HEK293T (cell line): ENCODE data around the gene COL27A1.
A peak's percentile ranks its signal among the peaks of the same experiment; 100 is the strongest.

Experiments
- CTCF ChIA-PET: fragments of 350-600 bp; formaldehyde crosslinking; extraction: SDS; loops from one replicate; lab custom pipeline; 2021; ENCODE audit warnings: antibody characterized with exemption, inconsistent platforms; lab: Yijun Ruan, JAX
- POLR2A ChIA-PET: fragments of 350-600 bp; formaldehyde crosslinking; extraction: SDS; loops from one replicate; lab custom pipeline; 2020; ENCODE audit warnings: antibody characterized with exemption, inconsistent platforms; lab: Yijun Ruan, JAX
- DNase-seq: peaks from one replicate; pipeline ENCODE4 v3.0.0; 2012; ENCODE audit warnings: mixed read lengths; ENCODE audit errors: extremely low spot score
- ARNT ChIP-seq: fragments of 450-650 bp; IDR thresholded peaks from 2 replicates; pipeline ENCODE4 v1.6.1; 2017; ENCODE audit warnings: mild to moderate bottlenecking
- BHLHE40 ChIP-seq: fragments of 450-650 bp; IDR thresholded peaks from 2 replicates; pipeline ENCODE4 v1.6.1; 2016; ENCODE audit warnings: mild to moderate bottlenecking, moderate library complexity, borderline replicate concordance
- CTBP1 ChIP-seq: fragments of 450-650 bp; IDR thresholded peaks from 2 replicates; pipeline ENCODE4 v1.6.1; 2016; ENCODE audit warnings: borderline replicate concordance
- ELF4 ChIP-seq: fragments of 450-650 bp; IDR thresholded peaks from 2 replicates; pipeline ENCODE4 v1.6.1; 2017; ENCODE audit warnings: antibody characterized with exemption
- FOXA1 ChIP-seq: fragments of 450-650 bp; IDR thresholded peaks from 2 replicates; pipeline ENCODE4 v1.6.1; 2016; ENCODE audit warnings: mild to moderate bottlenecking
- FOXK2 ChIP-seq: fragments of 450-650 bp; IDR thresholded peaks from 2 replicates; pipeline ENCODE4 v1.6.1; 2016; ENCODE audit warnings: mild to moderate bottlenecking
- FOXM1 ChIP-seq: fragments of 450-650 bp; IDR thresholded peaks from 2 replicates; pipeline ENCODE4 v1.6.1; 2017; ENCODE audit warnings: mild to moderate bottlenecking, borderline replicate concordance
- HDGF ChIP-seq: fragments of 450-650 bp; IDR thresholded peaks from 2 replicates; pipeline ENCODE4 v1.6.1; 2017; ENCODE audit warnings: antibody characterized with exemption, borderline replicate concordance
- L3MBTL2 ChIP-seq: fragments of 450-650 bp; conservative IDR thresholded peaks from 2 replicates; pipeline ENCODE4 v1.6.1; 2016; ENCODE audit warnings: mild to moderate bottlenecking
- LEF1 ChIP-seq: fragments of 450-650 bp; IDR thresholded peaks from 2 replicates; pipeline ENCODE4 v1.6.1; 2017; ENCODE audit warnings: mild to moderate bottlenecking, borderline replicate concordance
- NFRKB ChIP-seq: fragments of 450-650 bp; IDR thresholded peaks from 2 replicates; pipeline ENCODE4 v1.6.1; 2016; ENCODE audit warnings: mild to moderate bottlenecking, moderate library complexity
- SP1 ChIP-seq: fragments of 450-650 bp; IDR thresholded peaks from 2 replicates; pipeline ENCODE4 v1.6.1; 2017
- SUZ12 ChIP-seq: fragments of 450-650 bp; IDR thresholded peaks from 2 replicates; pipeline ENCODE4 v1.6.1; 2016; ENCODE audit warnings: mild to moderate bottlenecking
- TARDBP ChIP-seq: fragments of 450-650 bp; IDR thresholded peaks from 2 replicates; pipeline ENCODE4 v1.6.1; 2016
- ZNF384 ChIP-seq: fragments of 450-650 bp; IDR thresholded peaks from 2 replicates; pipeline ENCODE4 v1.6.1; 2016
- TF ChIP-seq, protein P1 (sequence below): fragments of 450-650 bp; IDR thresholded peaks from 2 replicates; pipeline ENCODE4 v1.6.1; 2016

The COL27A1 gene

DNA sequence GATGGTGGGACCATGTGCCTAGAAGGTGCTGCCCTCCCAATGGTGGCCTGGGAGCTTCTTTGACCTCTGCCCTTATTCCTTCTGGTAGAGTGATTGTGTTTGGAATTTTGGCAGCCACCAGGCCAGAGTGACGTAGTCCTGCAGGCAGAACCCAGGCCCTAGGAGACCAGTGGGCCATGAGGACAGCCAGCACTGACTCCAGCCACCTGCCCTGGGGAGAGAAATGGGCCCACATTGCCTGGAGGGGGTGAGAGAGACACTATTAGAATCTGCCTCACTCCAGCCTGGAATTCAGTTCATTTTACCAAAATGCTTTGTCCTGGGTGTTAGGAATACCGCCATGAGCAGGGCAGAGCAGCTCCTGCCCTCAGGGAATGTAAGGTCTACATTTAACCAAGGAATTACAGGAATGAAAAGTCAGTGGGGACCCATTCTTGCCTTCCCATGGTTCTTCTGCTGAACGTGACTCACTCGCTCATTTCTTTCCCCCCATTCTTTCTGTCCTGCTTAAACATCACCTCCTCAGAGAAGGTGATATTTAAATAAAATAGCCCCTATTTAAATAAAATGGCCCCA lies 5.5 kb upstream of the COL27A1 start:
- CTCF ChIA-PET, result no interaction called here
- TF ChIP-seq FOXA1 (no peak), BHLHE40 (no peak), HDGF (no peak), ZNF384 (no peak), NFRKB (no peak), FOXK2 (no peak), FOXM1 (no peak), L3MBTL2 (no peak), LEF1 (no peak), ARNT (no peak), ELF4 (no peak), CTBP1 (no peak), SUZ12 (no peak), SP1 (no peak), TARDBP (no peak)
- TF ChIP-seq, protein P1, sequence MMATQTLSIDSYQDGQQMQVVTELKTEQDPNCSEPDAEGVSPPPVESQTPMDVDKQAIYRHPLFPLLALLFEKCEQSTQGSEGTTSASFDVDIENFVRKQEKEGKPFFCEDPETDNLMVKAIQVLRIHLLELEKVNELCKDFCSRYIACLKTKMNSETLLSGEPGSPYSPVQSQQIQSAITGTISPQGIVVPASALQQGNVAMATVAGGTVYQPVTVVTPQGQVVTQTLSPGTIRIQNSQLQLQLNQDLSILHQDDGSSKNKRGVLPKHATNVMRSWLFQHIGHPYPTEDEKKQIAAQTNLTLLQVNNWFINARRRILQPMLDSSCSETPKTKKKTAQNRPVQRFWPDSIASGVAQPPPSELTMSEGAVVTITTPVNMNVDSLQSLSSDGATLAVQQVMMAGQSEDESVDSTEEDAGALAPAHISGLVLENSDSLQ, result no peak
- no peak for DNase-seq
- POLR2A ChIA-PET, result no interaction called here

GRCh38 chr9:114150608-114151007 lies 4.7 kb upstream of the COL27A1 start:
- ChIA-PET CTCF (no interaction called here), POLR2A (no interaction called here)
- DNase-seq, result no peak
- TF ChIP-seq LEF1 (no peak), CTBP1 (no peak), BHLHE40 (no peak), FOXA1 (no peak), SUZ12 (no peak), SP1 (no peak), ARNT (no peak), FOXK2 (no peak), ELF4 (no peak), L3MBTL2 (no peak), NFRKB (no peak), TARDBP (no peak), ZNF384 (no peak), HDGF (no peak), FOXM1 (no peak)
- TF ChIP-seq, protein P1, result no peak

DNA sequence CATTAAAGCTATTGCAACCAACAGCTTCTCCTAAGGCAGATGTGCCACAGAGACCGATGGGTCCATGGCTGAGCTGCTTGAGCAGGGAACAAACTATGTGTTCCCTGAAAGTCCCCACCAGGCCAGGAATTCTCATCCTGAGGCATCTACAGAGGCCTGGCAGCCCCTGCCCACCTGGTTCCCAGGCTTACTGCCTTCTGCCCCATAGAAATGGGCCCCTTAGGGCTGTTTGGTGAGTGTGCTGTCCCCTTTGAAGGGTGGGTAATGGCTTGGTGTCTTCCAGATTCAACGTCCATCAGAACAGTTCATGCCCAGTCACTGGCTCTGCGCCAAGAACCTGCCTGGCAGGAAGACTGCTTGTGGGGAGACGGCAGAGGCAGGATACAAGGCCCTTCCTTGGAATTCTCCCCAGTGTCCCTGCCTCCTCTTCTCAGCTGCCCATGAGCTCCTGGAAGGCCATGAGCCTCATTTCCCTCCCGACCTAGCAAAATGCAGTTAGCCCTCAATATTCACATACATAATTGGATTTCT lies 3.8 kb upstream of the COL27A1 start:
- CTCF ChIA-PET, result no interaction called here
- no peak for TF ChIP-seq CTBP1
- TF ChIP-seq FOXM1, result no peak
- TF ChIP-seq HDGF, result no peak
- TF ChIP-seq BHLHE40, result no peak
- TF ChIP-seq NFRKB, result no peak
- no peak for TF ChIP-seq L3MBTL2
- TF ChIP-seq FOXK2, result no peak
- no peak for TF ChIP-seq FOXA1
- TF ChIP-seq TARDBP, result no peak
- TF ChIP-seq ARNT, result no peak
- POLR2A ChIA-PET, result no interaction called here
- no peak for DNase-seq

- DNase-seq, result peak; percentile 31
- TF ChIP-seq FOXK2 (no peak), LEF1 (no peak), L3MBTL2 (peak; percentile 35), ZNF384 (no peak), HDGF (no peak), TARDBP (peak; percentile 44; the same call in 1 of the 2 replicates), FOXM1 (no peak)
- TF ChIP-seq, protein P1, result no peak
- POLR2A ChIA-PET, result no interaction called here
- CTCF ChIA-PET, result interaction anchor here (0.6 to 2.6 kb wide), 5 partner anchors 10 to 723 kb away, joined by 3 to 9 read pairs (median 3); no protein-coding TSS in a partner anchor
Measured at GRCh38 chr9:114153761-114154599, 1.4 kb upstream of the COL27A1 start.

DNA sequence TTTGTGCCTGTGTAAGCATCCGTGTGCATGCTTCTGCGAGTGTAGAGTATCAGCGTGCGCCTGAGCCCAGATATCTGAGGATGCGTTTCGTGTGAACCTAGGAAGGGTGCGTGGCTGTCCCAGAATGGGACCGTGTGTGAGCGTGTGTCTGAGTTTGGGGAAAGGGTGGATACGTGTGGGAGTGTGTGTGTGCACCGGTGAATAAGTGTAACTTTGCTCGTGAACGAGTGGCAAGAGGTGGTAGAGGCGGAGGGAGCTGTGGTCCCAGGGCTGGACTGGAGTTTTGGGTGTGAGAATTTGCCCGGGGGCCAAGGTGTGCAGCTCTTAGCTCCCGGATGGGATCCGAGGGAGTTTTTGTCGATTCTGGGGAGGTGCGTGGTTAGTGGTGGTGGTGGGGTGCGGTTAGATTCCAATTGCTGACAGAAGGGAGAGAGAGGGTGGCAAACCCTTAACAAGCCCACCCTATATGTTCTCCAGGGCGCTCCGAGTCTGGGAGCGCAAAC lies 686 bp upstream of the COL27A1 start:
- ChIA-PET POLR2A (no interaction called here), CTCF (interaction anchor here (0.8 to 2.6 kb wide), 8 partner anchors 11 to 136 kb away, joined by 3 to 9 read pairs (median 4); no protein-coding TSS in a partner anchor)
- TF ChIP-seq FOXA1 (no peak), BHLHE40 (no peak), ZNF384 (no peak), FOXM1 (no peak), SP1 (no peak), TARDBP (no peak), HDGF (no peak)
- TF ChIP-seq, protein P1, result no peak
- no peak for DNase-seq
